Fibroblast of lung (primary cell): Measurements from ENCODE around the gene FIZ1.
"Not testable (repeated sequence)": the region's sequence is repeated elsewhere in the genome, so short reads cannot be mapped to it uniquely, and the experiment has no call there.

Source experiments
- EZH2 ChIP-seq: IDR thresholded peaks from 2 replicates; pipeline ENCODE4 v1.5.1; 2012; ENCODE audit warnings: low read length, control low read depth, mild to moderate bottlenecking; ENCODE audit errors: missing control alignments
- TF ChIP-seq, protein P1 (sequence below), 2 donors: IDR thresholded peaks in 1 of 2; conservative IDR thresholded peaks in 1 of 2; 1 replicate in 1 of 2; 2 replicates in 1 of 2; pipeline ENCODE4 v1.5.1; 2011 to 2012; ENCODE audit warnings: low read length in 2 of 2, control low read depth in 1 of 2, inconsistent platforms in 1 of 2, low read depth in 1 of 2, mild to moderate bottlenecking in 1 of 2

GRCh38 chr19:55569477-55569876, 29.8 kb downstream of the FIZ1 start:
- TF ChIP-seq, protein P1, sequence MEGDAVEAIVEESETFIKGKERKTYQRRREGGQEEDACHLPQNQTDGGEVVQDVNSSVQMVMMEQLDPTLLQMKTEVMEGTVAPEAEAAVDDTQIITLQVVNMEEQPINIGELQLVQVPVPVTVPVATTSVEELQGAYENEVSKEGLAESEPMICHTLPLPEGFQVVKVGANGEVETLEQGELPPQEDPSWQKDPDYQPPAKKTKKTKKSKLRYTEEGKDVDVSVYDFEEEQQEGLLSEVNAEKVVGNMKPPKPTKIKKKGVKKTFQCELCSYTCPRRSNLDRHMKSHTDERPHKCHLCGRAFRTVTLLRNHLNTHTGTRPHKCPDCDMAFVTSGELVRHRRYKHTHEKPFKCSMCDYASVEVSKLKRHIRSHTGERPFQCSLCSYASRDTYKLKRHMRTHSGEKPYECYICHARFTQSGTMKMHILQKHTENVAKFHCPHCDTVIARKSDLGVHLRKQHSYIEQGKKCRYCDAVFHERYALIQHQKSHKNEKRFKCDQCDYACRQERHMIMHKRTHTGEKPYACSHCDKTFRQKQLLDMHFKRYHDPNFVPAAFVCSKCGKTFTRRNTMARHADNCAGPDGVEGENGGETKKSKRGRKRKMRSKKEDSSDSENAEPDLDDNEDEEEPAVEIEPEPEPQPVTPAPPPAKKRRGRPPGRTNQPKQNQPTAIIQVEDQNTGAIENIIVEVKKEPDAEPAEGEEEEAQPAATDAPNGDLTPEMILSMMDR (conservative IDR thresholded peaks at IDR 0.05 in 1 of 2, IDR thresholded peaks at IDR 0.05 in 1 of 2; ENCODE audit: low read depth in 1 of 2, low read length in 2 of 2), result not testable (repeated sequence)
- TF ChIP-seq EZH2, result not testable (repeated sequence)
